Activated naive CD8-positive, alpha-beta T cell treated with anti-CD3 and anti-CD28 coated beads, Interleukin-2, amount 10 ng/mL, durations not matched to agents 7 days and 5 days (primary cell): Measurements from ENCODE around the gene RNASE1. TPM values are rescaled to one million over a fixed set of nuclear protein-coding genes. Genes with fewer than 3 reads are reported as not detected.

Experiments
- ATAC-seq: fragments of 150-1000 bp; cut with Tn5 transposase; one replicate; pipeline ENCODE4 v1.10.0; 2021; ENCODE audit warnings: low read depth, moderate library complexity
- POLR2A ChIA-PET: fragments of 350-600 bp; sonication (Branson Sonifier 250); formaldehyde crosslinking; loops from one replicate; lab custom pipeline; 2021; ENCODE audit warnings: antibody characterized with exemption; lab: Charles Lee
- DNase-seq: peaks from one replicate; pipeline ENCODE4 v3.0.0; 2021
- H3K27ac Mint-ChIP-seq: one replicate; pipeline ENCODE4 v1.8.0; 2022; ENCODE audit warnings: mild to moderate bottlenecking, mixed read lengths
- H3K27me3 Mint-ChIP-seq: one replicate; pipeline ENCODE4 v1.8.0; 2022; ENCODE audit warnings: mild to moderate bottlenecking, moderate library complexity, mixed read lengths
- H3K36me3 Mint-ChIP-seq: one replicate; pipeline ENCODE4 v1.8.0; 2021; ENCODE audit warnings: mild to moderate bottlenecking, mixed read lengths
- H3K4me1 Mint-ChIP-seq: one replicate; pipeline ENCODE4 v1.8.0; 2021; ENCODE audit warnings: mixed read lengths
- H3K4me3 Mint-ChIP-seq: one replicate; pipeline ENCODE4 v1.8.0; 2022; ENCODE audit warnings: mild to moderate bottlenecking, moderate library complexity, mixed read lengths
- H3K9me3 Mint-ChIP-seq: one replicate; pipeline ENCODE4 v1.8.0; 2021; ENCODE audit warnings: mixed read lengths
- total RNA-seq, 2 experiments: library from RNA; stranded (reverse); gene quantifications; one replicate each; pipeline ENCODE4 v1.2.3, GENCODE V29; 2021

Gene RNASE1
- total RNA-seq, 2 experiments from 2014 or later, result 2.8 to 4.5 TPM

DNA sequence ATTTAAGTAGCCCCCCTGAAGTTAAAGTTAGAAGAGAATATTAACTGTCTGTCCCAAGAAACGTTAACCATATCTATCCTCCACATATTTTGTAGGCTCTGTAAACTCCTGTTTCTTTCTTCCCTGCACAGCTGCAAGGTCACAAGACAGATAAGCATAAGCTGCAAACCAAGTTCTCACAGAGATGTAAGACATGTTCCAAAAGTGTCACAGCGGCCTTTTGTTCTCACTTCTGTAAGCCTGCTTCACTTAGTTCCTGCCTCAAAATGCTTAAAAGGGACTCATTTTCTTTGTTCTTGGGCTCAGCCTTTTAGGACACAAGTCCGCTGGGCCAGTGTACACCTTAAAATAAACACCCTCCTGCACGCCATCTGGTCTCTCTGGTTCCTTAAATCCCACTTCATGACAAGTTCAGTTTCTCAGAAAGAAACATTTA is 3.2 kb downstream of the RNASE1 start:
- no peak overlapping the region for H3K27ac Mint-ChIP-seq
- POLR2A ChIA-PET, result interaction anchor here (0.6 kb wide), 1 partner anchor 392 kb away, joined by 3 read pairs; no protein-coding TSS in a partner anchor
- no peak overlapping the region for H3K4me3 Mint-ChIP-seq
- ATAC-seq (no peak), DNase-seq (no peak)
- H3K27me3 Mint-ChIP-seq, result peaks cover 9% of the 10 kb centered on the region
- no peaks in the 10 kb centered on the region for H3K36me3 Mint-ChIP-seq
- no peaks in the 10 kb centered on the region for H3K4me1 Mint-ChIP-seq
- H3K9me3 Mint-ChIP-seq, result no peaks in the 10 kb centered on the region

DNA sequence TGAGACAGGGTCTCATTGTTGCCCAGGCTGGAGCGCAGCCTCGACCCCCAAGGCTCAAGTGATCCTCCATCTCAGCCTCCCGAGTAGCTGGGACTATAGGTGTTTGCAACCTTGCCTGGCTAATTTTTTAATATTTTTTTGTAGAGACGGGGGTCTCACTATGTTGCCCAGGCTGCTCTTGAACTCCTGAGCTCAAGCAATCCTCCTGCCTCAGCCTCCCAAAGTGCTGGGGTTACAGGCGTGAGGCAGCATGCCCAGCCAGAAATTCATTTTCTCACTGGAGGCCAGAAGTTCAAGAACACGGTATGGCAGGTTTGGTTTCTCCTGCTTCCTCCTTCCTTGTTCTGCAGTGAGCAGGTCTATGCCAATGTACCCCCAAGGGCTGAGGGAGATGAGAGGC is 3.7 kb downstream of the RNASE1 start:
- no peaks in the 10 kb centered on the region for H3K9me3 Mint-ChIP-seq
- H3K4me3 Mint-ChIP-seq, result no peak overlapping the region
- POLR2A ChIA-PET, result interaction anchor here (0.6 kb wide), 1 partner anchor 392 kb away, joined by 3 read pairs; no protein-coding TSS in a partner anchor

DNA sequence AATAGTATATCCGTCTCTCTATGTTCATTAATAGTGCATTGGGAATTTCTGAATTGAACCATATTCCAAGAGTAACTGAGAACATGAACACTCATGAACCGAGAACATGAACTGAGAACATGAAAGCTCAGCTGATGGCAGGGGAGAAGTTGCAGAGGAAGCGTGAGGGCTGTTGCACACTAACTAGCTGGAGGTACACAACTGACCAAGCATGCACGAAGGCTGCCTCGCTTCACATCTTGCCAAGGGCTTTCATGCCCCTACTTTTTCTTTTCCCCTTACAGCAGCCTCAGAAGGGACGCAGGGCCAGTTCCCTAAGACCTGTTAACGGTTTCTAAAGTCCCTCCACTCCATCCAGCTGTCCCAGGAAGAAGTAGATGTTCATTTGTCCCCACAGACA is 4.3 kb downstream of the RNASE1 start:
- Mint-ChIP-seq H3K36me3 (no peaks in the 10 kb centered on the region), H3K27me3 (peaks cover 12% of the 10 kb centered on the region), H3K4me3 (no peak overlapping the region), H3K9me3 (no peaks in the 10 kb centered on the region), H3K27ac (no peak overlapping the region), H3K4me1 (no peaks in the 10 kb centered on the region)
- ATAC-seq (no peak), DNase-seq (no peak)
- POLR2A ChIA-PET, result no interaction called here

More for the DNA sequence above, 3.7 kb downstream of the RNASE1 start:
- Mint-ChIP-seq H3K27ac (no peak overlapping the region), H3K36me3 (no peaks in the 10 kb centered on the region), H3K27me3 (peaks cover 12% of the 10 kb centered on the region), H3K4me1 (no peaks in the 10 kb centered on the region)
- DNase-seq, result no peak
- no peak for ATAC-seq

DNA sequence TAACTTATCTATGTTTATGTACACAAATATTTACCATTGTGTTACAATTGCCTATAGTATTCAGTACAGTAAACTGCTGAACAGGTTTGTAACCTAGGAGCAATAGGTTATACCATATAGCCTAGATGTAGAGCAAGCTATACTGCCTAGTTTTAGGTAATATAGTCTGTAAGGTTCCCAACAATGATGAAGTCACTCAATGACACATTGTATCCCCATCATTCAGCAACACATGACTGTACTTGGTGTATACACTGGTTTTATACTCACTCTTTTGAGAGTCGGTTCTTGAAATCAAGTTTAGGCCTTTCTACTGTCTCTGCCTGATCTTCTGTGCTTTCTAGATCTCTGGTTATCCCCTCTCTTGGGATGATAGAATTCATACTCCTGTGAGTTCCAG is 5.5 kb downstream of the RNASE1 start:
- DNase-seq (no peak), ATAC-seq (no peak)
- Mint-ChIP-seq H3K4me3 (no peak overlapping the region), H3K9me3 (no peaks in the 10 kb centered on the region), H3K27ac (no peak overlapping the region), H3K36me3 (no peaks in the 10 kb centered on the region), H3K27me3 (peaks cover 17% of the 10 kb centered on the region), H3K4me1 (no peaks in the 10 kb centered on the region)
- POLR2A ChIA-PET, result interaction anchor here (0.7 kb wide), 2 partner anchors 46 to 73 kb away, joined by 4 to 5 read pairs; no protein-coding TSS in a partner anchor

DNA sequence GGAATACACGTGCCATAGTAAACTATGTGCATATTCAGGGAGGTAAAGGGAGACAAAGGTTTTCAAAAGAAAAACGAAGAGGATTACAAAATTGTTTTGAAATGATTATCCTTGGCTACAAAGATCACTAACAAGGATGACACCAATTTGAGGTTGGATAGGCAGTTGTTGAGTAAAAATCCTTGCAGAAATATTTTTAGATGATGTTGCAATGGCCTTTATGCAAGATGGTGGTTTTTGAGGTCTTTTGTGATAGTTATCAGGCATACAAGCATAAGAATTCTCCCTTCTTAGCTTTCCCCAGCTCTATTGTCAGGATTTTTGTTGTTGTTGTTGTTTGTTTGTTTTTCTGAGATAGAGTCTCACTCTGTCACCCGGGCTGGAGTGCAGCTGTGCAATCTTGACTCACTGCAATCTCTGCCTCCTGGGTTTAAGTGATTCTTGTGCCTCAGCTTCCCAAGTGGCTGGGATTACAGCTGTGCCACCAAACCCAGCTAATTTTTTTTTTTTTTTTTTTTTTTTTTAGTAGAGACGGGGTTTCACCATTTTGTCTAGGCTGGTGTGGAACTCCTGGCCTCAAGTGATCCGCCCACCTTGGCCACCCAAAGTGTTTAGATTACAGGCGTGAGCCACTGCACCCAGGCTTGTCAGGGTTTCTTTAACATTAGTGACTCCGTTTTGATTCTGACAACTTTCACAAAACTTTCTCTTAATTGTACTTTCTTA is 7.8 kb downstream of the RNASE1 start:
- H3K27me3 Mint-ChIP-seq, result peaks cover 14% of the 10 kb centered on the region
- H3K36me3 Mint-ChIP-seq, result no peaks in the 10 kb centered on the region
- POLR2A ChIA-PET, result no interaction called here
- H3K4me1 Mint-ChIP-seq, result no peaks in the 10 kb centered on the region
- H3K9me3 Mint-ChIP-seq, result no peaks in the 10 kb centered on the region
- DNase-seq (no peak), ATAC-seq (no peak)
- H3K4me3 Mint-ChIP-seq, result no peak overlapping the region
- no peak overlapping the region for H3K27ac Mint-ChIP-seq

DNA sequence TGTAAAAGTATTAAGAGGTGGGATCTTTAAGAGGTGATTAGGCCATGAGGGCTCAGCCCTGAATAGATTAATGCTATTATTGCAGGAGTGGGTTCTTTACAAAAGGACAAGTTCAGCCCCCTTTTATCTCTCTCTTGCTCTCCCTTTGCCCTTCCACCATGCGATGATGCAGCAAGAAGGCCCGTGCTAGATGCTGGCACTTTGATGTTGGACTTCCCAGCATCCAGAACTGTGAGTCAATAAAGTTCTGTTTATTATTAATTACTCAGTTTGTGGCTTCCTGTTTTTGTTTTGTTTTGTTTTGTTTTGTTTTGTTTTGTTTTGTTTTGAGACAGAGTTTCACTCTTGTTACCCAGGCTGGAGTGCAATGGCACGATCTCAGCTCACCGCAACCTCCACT is 10.1 kb downstream of the RNASE1 start:
- Mint-ChIP-seq H3K4me3 (no peak overlapping the region), H3K4me1 (peaks cover 2% of the 10 kb centered on the region), H3K27me3 (peaks cover 8% of the 10 kb centered on the region), H3K27ac (no peak overlapping the region), H3K9me3 (no peaks in the 10 kb centered on the region), H3K36me3 (no peaks in the 10 kb centered on the region)
- no peak for DNase-seq
- no peak for ATAC-seq
- POLR2A ChIA-PET, result no interaction called here

DNA sequence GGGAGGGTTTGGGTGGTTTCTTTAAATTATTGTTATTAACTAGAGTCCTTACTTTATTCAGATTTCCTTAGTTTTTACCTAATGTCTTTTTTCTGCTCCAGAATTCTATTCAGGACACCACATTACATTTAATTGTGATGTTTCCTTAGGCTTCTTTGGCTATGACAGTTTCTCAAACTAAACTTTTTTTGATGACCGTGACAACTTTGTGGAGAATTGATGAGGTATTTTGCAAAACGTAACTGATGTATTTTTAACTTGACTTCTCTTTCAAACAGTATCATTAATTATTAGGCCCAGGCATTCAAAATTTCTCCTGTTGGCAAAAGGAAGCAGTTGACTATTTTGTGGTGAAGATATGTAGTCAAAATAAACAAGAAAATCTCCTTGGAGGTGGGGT is 11.0 kb downstream of the RNASE1 start:
- Mint-ChIP-seq H3K27ac (no peak overlapping the region), H3K4me1 (peaks cover 2% of the 10 kb centered on the region), H3K27me3 (peaks cover 10% of the 10 kb centered on the region), H3K4me3 (no peak overlapping the region), H3K36me3 (no peaks in the 10 kb centered on the region), H3K9me3 (no peaks in the 10 kb centered on the region)
- POLR2A ChIA-PET, result no interaction called here
- ATAC-seq (no peak), DNase-seq (no peak)

DNA sequence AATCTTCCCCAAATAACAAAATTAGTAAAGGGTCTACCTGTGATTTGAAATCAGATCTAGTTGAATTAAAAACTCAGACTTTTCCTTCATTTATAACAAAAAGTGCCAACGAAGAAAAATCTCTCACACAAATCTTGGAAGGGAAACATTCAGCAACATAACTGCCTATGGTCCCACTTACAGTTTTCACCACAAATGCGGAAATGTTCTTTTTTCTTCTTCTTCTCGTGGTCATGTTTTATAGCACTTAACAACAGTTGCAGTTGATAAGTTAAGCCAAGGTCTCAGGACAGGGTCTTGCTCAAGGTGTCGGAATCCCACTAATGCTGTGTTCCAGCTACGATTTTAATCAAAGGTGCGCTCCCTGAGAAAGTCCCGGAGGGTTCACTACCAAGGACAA is 11.5 kb downstream of the RNASE1 start:
- Mint-ChIP-seq H3K4me1 (peaks cover 2% of the 10 kb centered on the region), H3K27ac (no peak overlapping the region), H3K36me3 (no peaks in the 10 kb centered on the region), H3K9me3 (no peaks in the 10 kb centered on the region), H3K4me3 (no peak overlapping the region), H3K27me3 (peaks cover 10% of the 10 kb centered on the region)
- DNase-seq (no peak), ATAC-seq (no peak)
- POLR2A ChIA-PET, result no interaction called here

DNA sequence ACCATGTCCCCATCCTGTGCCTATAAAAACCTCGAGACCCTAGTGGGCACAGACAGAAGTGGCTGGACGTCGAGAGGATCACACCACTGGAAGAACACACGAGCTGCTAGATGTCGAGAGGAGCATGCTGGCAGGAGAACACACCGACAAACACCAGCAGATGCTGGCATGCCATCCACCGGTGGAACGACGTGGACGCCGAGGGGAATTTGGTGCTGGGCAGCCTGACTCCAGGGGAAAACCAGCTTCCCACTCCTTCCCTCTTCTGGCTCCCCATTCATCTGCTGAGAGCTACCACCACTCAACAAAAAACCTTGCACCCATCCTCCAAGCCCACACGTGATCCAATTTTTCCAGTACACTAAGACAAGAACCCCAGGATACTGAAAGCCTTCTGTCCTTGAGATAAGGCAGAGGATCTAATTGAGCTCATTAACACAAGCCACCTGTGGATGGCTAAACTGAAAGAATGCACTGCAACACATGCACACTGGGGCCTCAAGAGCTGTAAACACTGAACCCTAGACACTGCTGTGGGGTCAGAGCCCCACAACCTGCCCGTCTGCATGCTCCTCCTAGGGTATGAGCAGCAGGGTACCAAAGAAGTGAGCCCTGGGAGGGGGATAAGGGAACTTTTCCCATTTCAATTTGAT is 12.1 kb downstream of the RNASE1 start:
- DNase-seq, result no peak
- POLR2A ChIA-PET, result no interaction called here
- Mint-ChIP-seq H3K27me3 (peaks cover 10% of the 10 kb centered on the region), H3K9me3 (no peaks in the 10 kb centered on the region), H3K4me1 (peaks cover 2% of the 10 kb centered on the region), H3K27ac (no peak overlapping the region), H3K4me3 (no peak overlapping the region), H3K36me3 (no peaks in the 10 kb centered on the region)
- no peak for ATAC-seq

DNA sequence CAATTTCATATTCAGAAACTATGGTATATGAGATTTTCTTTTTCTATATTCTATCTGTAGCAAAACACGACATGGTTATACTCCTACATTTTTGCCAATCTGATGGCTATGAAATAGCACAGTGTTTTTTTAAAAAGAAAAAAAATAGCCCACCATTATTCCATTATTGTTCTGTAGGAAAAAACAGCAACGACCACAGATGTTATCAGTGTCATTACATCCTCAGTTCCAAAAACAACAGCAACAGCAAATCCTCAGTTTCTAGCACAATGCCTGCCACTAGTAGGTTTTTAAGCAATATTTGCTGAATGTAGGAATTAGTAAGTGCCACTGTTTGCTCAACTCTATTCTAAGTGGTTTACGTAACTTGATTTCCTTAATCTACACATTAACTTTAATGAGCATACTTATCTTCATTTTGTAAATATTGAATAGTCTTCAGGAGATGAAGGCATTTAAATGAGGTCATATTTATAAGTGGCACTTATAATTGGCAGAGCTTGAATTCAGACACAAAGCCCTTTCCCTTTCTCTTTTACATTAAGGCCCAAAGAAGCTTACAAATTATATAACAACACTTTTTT is 13.3 kb downstream of the RNASE1 start:
- no peak overlapping the region for H3K4me3 Mint-ChIP-seq
- peaks cover 2% of the 10 kb centered on the region for H3K4me1 Mint-ChIP-seq
- no peaks in the 10 kb centered on the region for H3K9me3 Mint-ChIP-seq
- peaks cover 8% of the 10 kb centered on the region for H3K27me3 Mint-ChIP-seq
- H3K36me3 Mint-ChIP-seq, result no peaks in the 10 kb centered on the region
- POLR2A ChIA-PET, result no interaction called here
- no peak overlapping the region for H3K27ac Mint-ChIP-seq
- DNase-seq (no peak), ATAC-seq (no peak)

DNA sequence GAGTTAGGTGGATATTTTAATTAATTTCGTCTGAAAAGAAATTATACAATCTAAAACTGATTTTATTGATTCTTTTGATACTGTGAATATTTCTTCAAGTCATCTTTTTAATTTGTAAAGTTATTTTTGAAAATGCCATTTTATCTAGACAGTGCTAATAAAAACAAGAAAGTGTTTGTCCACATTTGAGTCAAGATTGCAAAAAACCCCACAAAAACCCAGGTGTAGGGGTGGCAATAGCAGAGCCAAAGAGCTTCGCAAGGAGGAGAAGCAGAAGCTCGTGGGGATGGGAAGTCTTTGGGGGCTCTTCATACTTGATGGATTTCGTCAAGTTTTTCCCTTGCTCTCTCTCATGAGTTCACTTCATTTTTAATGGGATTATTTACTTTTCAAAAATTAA is 15.6 kb downstream of the RNASE1 start:
- Mint-ChIP-seq H3K27me3 (peaks cover 2% of the 10 kb centered on the region), H3K9me3 (no peaks in the 10 kb centered on the region), H3K27ac (no peak overlapping the region), H3K36me3 (no peaks in the 10 kb centered on the region), H3K4me3 (no peak overlapping the region), H3K4me1 (peaks cover 10% of the 10 kb centered on the region)
- DNase-seq, result no peak
- POLR2A ChIA-PET, result interaction anchor here (0.6 kb wide), 1 partner anchor 290 kb away, joined by 3 read pairs; no protein-coding TSS in a partner anchor
- no peak for ATAC-seq

DNA sequence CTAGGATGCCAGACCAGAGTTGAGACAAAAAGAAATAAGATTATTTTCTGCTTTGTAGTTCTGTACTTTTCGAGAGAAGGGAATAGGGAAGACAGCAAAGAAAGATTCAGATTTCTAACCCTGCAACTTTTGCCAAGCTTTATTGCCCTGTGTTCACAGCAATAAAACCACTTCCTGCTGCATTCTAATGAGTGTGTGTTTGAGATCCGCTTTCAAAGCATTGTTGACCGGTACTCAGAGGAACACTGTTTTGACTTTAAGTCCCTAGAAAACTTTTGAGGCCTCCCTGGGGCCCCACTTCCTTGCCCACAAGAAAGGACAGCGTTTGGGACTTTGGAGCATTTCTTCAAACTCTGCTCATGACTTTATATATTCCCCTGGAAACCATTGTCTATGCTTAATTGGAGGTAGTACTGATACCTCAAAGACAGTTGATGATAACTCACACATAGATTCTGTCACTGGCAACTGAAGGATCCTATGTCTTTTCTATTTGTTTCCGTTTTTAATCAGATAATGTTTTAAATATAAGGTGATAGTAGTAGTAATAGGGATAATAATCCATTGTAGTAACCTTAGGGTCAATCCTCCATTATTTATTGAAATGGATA is 20.3 kb downstream of the RNASE1 start:
- Mint-ChIP-seq H3K27me3 (peaks cover 11% of the 10 kb centered on the region), H3K36me3 (no peaks in the 10 kb centered on the region), H3K9me3 (no peaks in the 10 kb centered on the region), H3K4me3 (peak overlapping the region; percentile 71), H3K4me1 (peaks cover 19% of the 10 kb centered on the region), H3K27ac (peak overlapping the region; percentile 78)
- ATAC-seq, result peak; percentile 81
- POLR2A ChIA-PET, result no interaction called here
- DNase-seq, result no peak

DNA sequence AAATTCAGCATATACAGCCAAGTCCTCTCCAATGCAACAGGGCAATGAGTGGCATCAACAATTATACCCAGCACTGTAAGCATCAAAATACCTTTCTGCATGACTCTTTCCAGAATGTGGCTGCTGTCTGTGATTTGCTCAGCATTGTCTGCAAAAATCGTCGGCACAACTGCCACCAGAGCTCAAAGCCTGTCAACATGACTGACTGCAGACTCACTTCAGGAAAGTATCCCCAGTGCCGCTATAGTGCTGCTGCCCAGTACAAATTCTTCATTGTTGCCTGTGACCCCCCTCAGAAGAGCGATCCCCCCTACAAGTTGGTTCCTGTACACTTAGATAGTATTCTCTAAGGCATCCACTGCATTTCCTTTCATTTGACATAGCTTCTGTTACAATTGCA is 20.8 kb downstream of the RNASE1 start:
- peaks cover 19% of the 10 kb centered on the region for H3K4me1 Mint-ChIP-seq
- POLR2A ChIA-PET, result no interaction called here
- no peak for DNase-seq

More for the DNA sequence above, 20.8 kb downstream of the RNASE1 start:
- peak overlapping the region; percentile 71 for H3K4me3 Mint-ChIP-seq
- H3K9me3 Mint-ChIP-seq, result no peaks in the 10 kb centered on the region
- peak; percentile 41 for ATAC-seq
- H3K27ac Mint-ChIP-seq, result peak overlapping the region; percentile 78
- H3K36me3 Mint-ChIP-seq, result no peaks in the 10 kb centered on the region
- peaks cover 11% of the 10 kb centered on the region for H3K27me3 Mint-ChIP-seq
